ENCODE measurements around the gene IL1RL2.
A peak's percentile ranks its signal among the peaks of the same experiment; 100 is the strongest.

Gene IL1RL2

GRCh38 chr2:102186791-102187495, at the start of gene IL1RL2:
TSS of gene IL1RL2 (plus strand) at chr2:102187023. CDS start at chr2:102187868, 845 bp downstream.
- no peaks in the 10 kb centered on the region for H3K36me3 ChIP-seq (ENCODE audit: insufficient read depth, low read length)
- no peak within 1 kb of the TSS for H3K4me3 ChIP-seq (ENCODE audit: low read length)
- no peaks in the 10 kb centered on the region for H3K9me3 ChIP-seq (ENCODE audit: low read length)
- H2AFZ ChIP-seq (ENCODE audit: low read depth, low read length), result peak within 1 kb of the TSS; percentile 36
- H3K4me1 ChIP-seq (ENCODE audit: insufficient read depth, low read length), result no peaks in the 10 kb centered on the region
- H3K27me3 ChIP-seq (ENCODE audit: insufficient read depth, low read length), result peaks cover 10% of the 10 kb centered on the region

- no peaks in the 10 kb centered on the region for H3K4me1 ChIP-seq (ENCODE audit: insufficient read depth, low read length)
- peaks cover 16% of the 10 kb centered on the region for H3K27me3 ChIP-seq (ENCODE audit: insufficient read depth, low read length)
- H3K36me3 ChIP-seq (ENCODE audit: insufficient read depth, low read length), result no peaks in the 10 kb centered on the region
- H3K9me3 ChIP-seq (ENCODE audit: low read length), result no peaks in the 10 kb centered on the region
- H2AFZ ChIP-seq (ENCODE audit: low read depth, low read length), result no peak overlapping the region
- H3K4me3 ChIP-seq (ENCODE audit: low read length), result no peak overlapping the region
Measured at GRCh38 chr2:102137138-102137537, 49.7 kb upstream of the IL1RL2 start.

GRCh38 chr2:102138331-102138730, 48.5 kb upstream of the IL1RL2 start:
- Histone ChIP-seq H3K4me3 (ENCODE audit: low read length) (no peak overlapping the region), H2AFZ (ENCODE audit: low read depth, low read length) (no peak overlapping the region), H3K9me3 (ENCODE audit: low read length) (no peaks in the 10 kb centered on the region), H3K4me1 (ENCODE audit: insufficient read depth, low read length) (no peaks in the 10 kb centered on the region), H3K27me3 (ENCODE audit: insufficient read depth, low read length) (peaks cover 25% of the 10 kb centered on the region), H3K36me3 (ENCODE audit: insufficient read depth, low read length) (no peaks in the 10 kb centered on the region)

GRCh38 chr2:102139851-102140250, 47.0 kb upstream of the IL1RL2 start:
- Histone ChIP-seq H3K9me3 (ENCODE audit: low read length) (peaks cover 2% of the 10 kb centered on the region), H2AFZ (ENCODE audit: low read depth, low read length) (no peak overlapping the region), H3K4me3 (ENCODE audit: low read length) (no peak overlapping the region), H3K4me1 (ENCODE audit: insufficient read depth, low read length) (no peaks in the 10 kb centered on the region), H3K27me3 (ENCODE audit: insufficient read depth, low read length) (peaks cover 33% of the 10 kb centered on the region), H3K36me3 (ENCODE audit: insufficient read depth, low read length) (no peaks in the 10 kb centered on the region)

GRCh38 chr2:102140377-102140776, 46.4 kb upstream of the IL1RL2 start:
- H2AFZ ChIP-seq (ENCODE audit: low read depth, low read length), result no peak overlapping the region
- H3K27me3 ChIP-seq (ENCODE audit: insufficient read depth, low read length), result peaks cover 33% of the 10 kb centered on the region
- H3K9me3 ChIP-seq (ENCODE audit: low read length), result peaks cover 2% of the 10 kb centered on the region
- no peaks in the 10 kb centered on the region for H3K36me3 ChIP-seq (ENCODE audit: insufficient read depth, low read length)
- no peaks in the 10 kb centered on the region for H3K4me1 ChIP-seq (ENCODE audit: insufficient read depth, low read length)
- H3K4me3 ChIP-seq (ENCODE audit: low read length), result no peak overlapping the region

GRCh38 chr2:102141011-102141943, 45.5 kb upstream of the IL1RL2 start:
- H2AFZ ChIP-seq (ENCODE audit: low read depth, low read length), result no peak overlapping the region
- H3K4me1 ChIP-seq (ENCODE audit: insufficient read depth, low read length), result no peaks in the 10 kb centered on the region
- peaks cover 33% of the 10 kb centered on the region for H3K27me3 ChIP-seq (ENCODE audit: insufficient read depth, low read length)
- no peaks in the 10 kb centered on the region for H3K36me3 ChIP-seq (ENCODE audit: insufficient read depth, low read length)
- H3K4me3 ChIP-seq (ENCODE audit: low read length), result no peak overlapping the region
- peaks cover 2% of the 10 kb centered on the region for H3K9me3 ChIP-seq (ENCODE audit: low read length)

- no peak within 1 kb of the TSS for H2AFZ ChIP-seq (ENCODE audit: low read depth, low read length)
- H3K27me3 ChIP-seq (ENCODE audit: insufficient read depth, low read length), result peaks cover 33% of the 10 kb centered on the region
- H3K4me3 ChIP-seq (ENCODE audit: low read length), result no peak within 1 kb of the TSS
- H3K9me3 ChIP-seq (ENCODE audit: low read length), result peaks cover 2% of the 10 kb centered on the region
- no peaks in the 10 kb centered on the region for H3K36me3 ChIP-seq (ENCODE audit: insufficient read depth, low read length)
- no peaks in the 10 kb centered on the region for H3K4me1 ChIP-seq (ENCODE audit: insufficient read depth, low read length)
Measured at GRCh38 chr2:102141970-102142828, 44.6 kb upstream of the IL1RL2 start, which contains the start of gene IL1R1. TSS of gene IL1R1 (plus strand) at chr2:102142746. CDS start at chr2:102157725, 14,979 bp downstream.

GRCh38 chr2:102142829-102143449, 43.9 kb upstream of the IL1RL2 start:
- Histone ChIP-seq H3K27me3 (ENCODE audit: insufficient read depth, low read length) (peaks cover 33% of the 10 kb centered on the region), H2AFZ (ENCODE audit: low read depth, low read length) (no peak overlapping the region), H3K4me3 (ENCODE audit: low read length) (no peak overlapping the region), H3K9me3 (ENCODE audit: low read length) (peaks cover 2% of the 10 kb centered on the region), H3K36me3 (ENCODE audit: insufficient read depth, low read length) (no peaks in the 10 kb centered on the region), H3K4me1 (ENCODE audit: insufficient read depth, low read length) (no peaks in the 10 kb centered on the region)

- no peak overlapping the region for H2AFZ ChIP-seq (ENCODE audit: low read depth, low read length)
- peaks cover 33% of the 10 kb centered on the region for H3K27me3 ChIP-seq (ENCODE audit: insufficient read depth, low read length)
- peaks cover 2% of the 10 kb centered on the region for H3K9me3 ChIP-seq (ENCODE audit: low read length)
- no peaks in the 10 kb centered on the region for H3K4me1 ChIP-seq (ENCODE audit: insufficient read depth, low read length)
- H3K4me3 ChIP-seq (ENCODE audit: low read length), result no peak overlapping the region
- no peaks in the 10 kb centered on the region for H3K36me3 ChIP-seq (ENCODE audit: insufficient read depth, low read length)
Measured at GRCh38 chr2:102143450-102143985, 43.3 kb upstream of the IL1RL2 start.

GRCh38 chr2:102144128-102144527, 42.7 kb upstream of the IL1RL2 start:
- Histone ChIP-seq H2AFZ (ENCODE audit: low read depth, low read length) (no peak overlapping the region), H3K36me3 (ENCODE audit: insufficient read depth, low read length) (no peaks in the 10 kb centered on the region), H3K27me3 (ENCODE audit: insufficient read depth, low read length) (peaks cover 33% of the 10 kb centered on the region), H3K4me1 (ENCODE audit: insufficient read depth, low read length) (no peaks in the 10 kb centered on the region), H3K4me3 (ENCODE audit: low read length) (no peak overlapping the region), H3K9me3 (ENCODE audit: low read length) (peaks cover 2% of the 10 kb centered on the region)

- Histone ChIP-seq H3K4me3 (ENCODE audit: low read length) (no peak overlapping the region), H2AFZ (ENCODE audit: low read depth, low read length) (no peak overlapping the region), H3K4me1 (ENCODE audit: insufficient read depth, low read length) (no peaks in the 10 kb centered on the region)
Measured at GRCh38 chr2:102145107-102145506, 41.7 kb upstream of the IL1RL2 start.

GRCh38 chr2:102145934-102146333, 40.9 kb upstream of the IL1RL2 start:
- Histone ChIP-seq H3K4me1 (ENCODE audit: insufficient read depth, low read length) (no peaks in the 10 kb centered on the region), H3K27me3 (ENCODE audit: insufficient read depth, low read length) (peaks cover 28% of the 10 kb centered on the region), H3K4me3 (ENCODE audit: low read length) (no peak overlapping the region), H2AFZ (ENCODE audit: low read depth, low read length) (no peak overlapping the region), H3K9me3 (ENCODE audit: low read length) (peaks cover 2% of the 10 kb centered on the region), H3K36me3 (ENCODE audit: insufficient read depth, low read length) (no peaks in the 10 kb centered on the region)

More at GRCh38 chr2:102145107-102145506, 41.7 kb upstream of the IL1RL2 start:
- Histone ChIP-seq H3K27me3 (ENCODE audit: insufficient read depth, low read length) (peaks cover 33% of the 10 kb centered on the region), H3K9me3 (ENCODE audit: low read length) (peaks cover 2% of the 10 kb centered on the region), H3K36me3 (ENCODE audit: insufficient read depth, low read length) (no peaks in the 10 kb centered on the region)

Measured in neuron (in vitro differentiated cells).